Stimulated activated CD8-positive, alpha-beta memory T cell treated with anti-CD3 and anti-CD28 coated beads, Interleukin-15, amount 100 ng/mL, for 1 hour (primary cell): ENCODE results near the gene ODF4.
"Not testable (repeated sequence)": the region's sequence is repeated elsewhere in the genome, so short reads cannot be mapped to it uniquely, and the experiment has no call there.

ENCODE experiments used
- DNase-seq: peaks from one replicate; pipeline ENCODE4 v3.0.0-alpha.2; 2020; ENCODE audit warnings: low read depth

The ODF4 gene

GRCh38 chr17:8326511-8327302, 12.9 kb upstream of the ODF4 start:
- no peak for DNase-seq

GRCh38 chr17:8327303-8327649, 12.4 kb upstream of the ODF4 start:
- no peak for DNase-seq

- DNase-seq: no peak
Measured at GRCh38 chr17:8332128-8332527, 7.5 kb upstream of the ODF4 start.

- DNase-seq: no peak
Measured at GRCh38 chr17:8332688-8333087, 7.0 kb upstream of the ODF4 start.

GRCh38 chr17:8333281-8333680, 6.4 kb upstream of the ODF4 start:
- no peak for DNase-seq

- no peak for DNase-seq
Measured at GRCh38 chr17:8337802-8338752, 1.6 kb upstream of the ODF4 start.

- DNase-seq: no peak
Measured at GRCh38 chr17:8338753-8339140, 893 bp upstream of the ODF4 start.

- DNase-seq: no peak
Measured at GRCh38 chr17:8341456-8341855, 1.8 kb downstream of the ODF4 start.

GRCh38 chr17:8345052-8345690, 5.5 kb downstream of the ODF4 start:
- DNase-seq: no peak

GRCh38 chr17:8345951-8346665, 6.5 kb downstream of the ODF4 start:
- DNase-seq: no peak

GRCh38 chr17:8347001-8347400, 7.4 kb downstream of the ODF4 start:
- DNase-seq: not testable (repeated sequence)

- no peak for DNase-seq
Measured at GRCh38 chr17:8350339-8350738, 10.7 kb downstream of the ODF4 start.

- DNase-seq: no peak
Measured at GRCh38 chr17:8353736-8354135, 14.1 kb downstream of the ODF4 start.

GRCh38 chr17:8354236-8354635, 14.6 kb downstream of the ODF4 start:
- no peak for DNase-seq

GRCh38 chr17:8357910-8358309, 18.3 kb downstream of the ODF4 start:
- no peak for DNase-seq

- no peak for DNase-seq
Measured at GRCh38 chr17:8359769-8360168, 20.1 kb downstream of the ODF4 start.

- DNase-seq: no peak
Measured at GRCh38 chr17:8360260-8360659, 20.6 kb downstream of the ODF4 start.

- no peak for DNase-seq
Measured at GRCh38 chr17:8360751-8361150, 21.1 kb downstream of the ODF4 start.

GRCh38 chr17:8362651-8363332, 23.2 kb downstream of the ODF4 start:
- no peak for DNase-seq

GRCh38 chr17:8365143-8365542, 25.5 kb downstream of the ODF4 start:
- DNase-seq: no peak

- DNase-seq: no peak
Measured at GRCh38 chr17:8366231-8366630, 26.6 kb downstream of the ODF4 start.

GRCh38 chr17:8368193-8368592, 28.6 kb downstream of the ODF4 start:
- DNase-seq: no peak
